ENCODE results near the gene METTL2B. TPM values are rescaled to one million over a fixed set of nuclear protein-coding genes. Genes with fewer than 3 reads are reported as not detected.

Gene METTL2B
- total RNA-seq, 1 experiment from 2014 or later, result 44.3 TPM

DNA sequence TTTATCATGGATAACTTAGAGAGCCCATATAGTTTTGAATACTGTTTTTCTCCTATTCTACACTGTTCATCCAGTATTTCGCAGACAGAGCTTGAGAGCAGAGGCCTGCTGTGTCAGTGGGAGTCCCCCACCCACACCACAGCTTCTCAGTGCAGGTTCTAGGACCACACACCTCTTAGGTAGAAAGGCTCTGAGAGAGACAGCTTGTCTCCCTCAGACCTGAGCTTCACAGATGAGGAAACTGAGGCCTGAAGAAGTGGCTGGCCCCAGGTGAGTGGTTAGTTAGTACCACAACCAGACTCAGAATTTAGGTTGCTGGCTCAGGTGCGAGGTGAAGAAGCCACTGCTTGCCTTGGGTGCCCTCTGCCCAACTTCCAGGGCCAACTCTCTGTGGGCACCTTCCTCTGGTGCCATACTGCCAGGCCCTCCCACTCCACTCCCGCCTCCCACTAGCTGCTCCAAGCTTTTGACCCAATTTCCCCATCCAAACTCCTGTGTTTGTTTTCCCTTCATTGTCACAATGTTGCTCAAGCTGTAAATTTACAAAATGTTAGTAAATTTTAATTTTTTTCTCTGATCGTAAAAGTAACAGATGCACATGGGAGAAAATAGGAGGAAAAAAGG lies 28.5 kb upstream of the METTL2B start:
- no peak overlapping the region for H3K56ac ChIP-seq (ENCODE audit: insufficient read length, low read depth, low read length)
- WGBS (ENCODE audit: extremely low coverage, insufficient read length, low lambda C conversion rate), result no CpG with 5 or more reads among the region's 4 CpGs

More for the DNA sequence above, 28.5 kb upstream of the METTL2B start:
- H3K4me1 ChIP-seq (ENCODE audit: insufficient read depth, low read length), result no peaks in the 10 kb centered on the region
- no peak overlapping the region for H2AFZ ChIP-seq (ENCODE audit: low read length)
- no peak overlapping the region for H2BK120ac ChIP-seq (ENCODE audit: low read depth, low read length, poor library complexity, severe bottlenecking)
- no peak overlapping the region for H3K4me2 ChIP-seq (ENCODE audit: insufficient read depth, insufficient read length, low read length)
- no peak overlapping the region; the same call in 1 of the 2 replicates for H2BK15ac ChIP-seq (ENCODE audit: low read depth, low read length)
- H3T11ph ChIP-seq (ENCODE audit: low read length), result no peak overlapping the region
- H3K9me3 Mint-ChIP-seq, result no peaks in the 10 kb centered on the region
- H3K14ac ChIP-seq (ENCODE audit: insufficient read depth, low read length), result no peak overlapping the region
- H4K5ac ChIP-seq (ENCODE audit: insufficient read length, low read depth, low read length), result no peak overlapping the region
- no peak overlapping the region for H3K27ac ChIP-seq (ENCODE audit: insufficient read length, low read depth, low read length)
- peaks cover 6 to 20% of the 10 kb centered on the region in 2 experiments for H3K4me1 Mint-ChIP-seq
- no peak overlapping the region for H3K27ac Mint-ChIP-seq
- no peak overlapping the region for H3K4ac ChIP-seq (ENCODE audit: low read depth, low read length)
- no peaks in the 10 kb centered on the region for H3K23me2 ChIP-seq (ENCODE audit: insufficient read length, low read depth, low read length, poor library complexity, severe bottlenecking)
- H3K9ac ChIP-seq (ENCODE audit: extremely low read depth, insufficient read length, low read length), result no peak overlapping the region
- H3K27me3 ChIP-seq (ENCODE audit: insufficient read depth, low read length), result no peaks in the 10 kb centered on the region
- H3K79me2 ChIP-seq (ENCODE audit: insufficient read depth, low read length), result no peaks in the 10 kb centered on the region
- H3K23ac ChIP-seq (ENCODE audit: insufficient read length, low read depth, low read length), result no peak overlapping the region
- peaks cover 20% of the 10 kb centered on the region for H3K27me3 Mint-ChIP-seq (ENCODE audit: low read depth)
- no peak overlapping the region for H4K91ac ChIP-seq (ENCODE audit: insufficient read length, low read depth, low read length)
- no peak for DNase-seq
- no peak overlapping the region for H2BK12ac ChIP-seq (ENCODE audit: insufficient read length, low read depth, low read length)
- H3K18ac ChIP-seq (ENCODE audit: insufficient read length, low read depth, low read length), result no peak overlapping the region
- no peaks in the 10 kb centered on the region for H3K9me3 ChIP-seq (ENCODE audit: control insufficient read depth, low read depth, low read length)
- no peaks in the 10 kb centered on the region for H3K36me3 Mint-ChIP-seq (ENCODE audit: insufficient read depth in 1 of 3, low read depth in 3 of 3)
- no peak overlapping the region for H2AK5ac ChIP-seq (ENCODE audit: insufficient read length, low read length)
- no peak overlapping the region for H3K4me3 Mint-ChIP-seq
- TF ChIP-seq, protein P1, sequence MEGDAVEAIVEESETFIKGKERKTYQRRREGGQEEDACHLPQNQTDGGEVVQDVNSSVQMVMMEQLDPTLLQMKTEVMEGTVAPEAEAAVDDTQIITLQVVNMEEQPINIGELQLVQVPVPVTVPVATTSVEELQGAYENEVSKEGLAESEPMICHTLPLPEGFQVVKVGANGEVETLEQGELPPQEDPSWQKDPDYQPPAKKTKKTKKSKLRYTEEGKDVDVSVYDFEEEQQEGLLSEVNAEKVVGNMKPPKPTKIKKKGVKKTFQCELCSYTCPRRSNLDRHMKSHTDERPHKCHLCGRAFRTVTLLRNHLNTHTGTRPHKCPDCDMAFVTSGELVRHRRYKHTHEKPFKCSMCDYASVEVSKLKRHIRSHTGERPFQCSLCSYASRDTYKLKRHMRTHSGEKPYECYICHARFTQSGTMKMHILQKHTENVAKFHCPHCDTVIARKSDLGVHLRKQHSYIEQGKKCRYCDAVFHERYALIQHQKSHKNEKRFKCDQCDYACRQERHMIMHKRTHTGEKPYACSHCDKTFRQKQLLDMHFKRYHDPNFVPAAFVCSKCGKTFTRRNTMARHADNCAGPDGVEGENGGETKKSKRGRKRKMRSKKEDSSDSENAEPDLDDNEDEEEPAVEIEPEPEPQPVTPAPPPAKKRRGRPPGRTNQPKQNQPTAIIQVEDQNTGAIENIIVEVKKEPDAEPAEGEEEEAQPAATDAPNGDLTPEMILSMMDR (conservative IDR thresholded peaks at IDR 0.05), result no peak
- no peaks in the 10 kb centered on the region for H3K79me1 ChIP-seq (ENCODE audit: insufficient read depth, low read depth, low read length, poor library complexity, severe bottlenecking)
- H2BK20ac ChIP-seq (ENCODE audit: low read depth, low read length, poor library complexity, severe bottlenecking), result no peak overlapping the region
- H4K8ac ChIP-seq (replicated peaks; ENCODE audit: insufficient read length, low read depth, low read length), result no peak overlapping the region
- H2BK5ac ChIP-seq (ENCODE audit: insufficient read length, low read length), result no peak overlapping the region
- no peaks in the 10 kb centered on the region for H4K20me1 ChIP-seq (ENCODE audit: control insufficient read depth, insufficient read depth, insufficient read length)

Measured in H9 (cell line).